ENCODE results near the gene MANBA.

Gene MANBA

GRCh38 chr4:102599886-102600285 lies 160.9 kb downstream of the MANBA start:
- Histone ChIP-seq H3K4me3 (ENCODE audit: low read depth, low read length) (no peak overlapping the region), H3K9me3 (ENCODE audit: control insufficient read depth, insufficient read depth, low read depth, low read length) (no peaks in the 10 kb centered on the region), H3K4me1 (ENCODE audit: control insufficient read depth, insufficient read depth, low read length) (no peaks in the 10 kb centered on the region), H3K36me3 (ENCODE audit: control insufficient read depth in 2 of 2, insufficient read depth in 1 of 2, low read length in 2 of 2) (peaks cover 0 to 46% of the 10 kb centered on the region in 2 experiments; a peak in 1 of 3 replicates), H3K27ac (ENCODE audit: extremely low read depth, low read depth, low read length) (no peak overlapping the region)
- CTCF ChIA-PET, result no interaction called here
- no peak for TF ChIP-seq ZNF518A (tag by site-specific recombination; conservative IDR thresholded peaks at IDR 0.05; ENCODE audit: low read depth)
- TF ChIP-seq ZNF148 (tag by site-specific recombination; IDR thresholded peaks at IDR 0.05; ENCODE audit: borderline replicate concordance), result no peak
- TF ChIP-seq ZNF830 (tag by site-specific recombination; IDR thresholded peaks at IDR 0.05; ENCODE audit: low read depth), result no peak
- TF ChIP-seq ZNF549 (tag by site-specific recombination; IDR thresholded peaks at IDR 0.05), result no peak
- no peak for TF ChIP-seq ZBTB6 (tag by site-specific recombination; IDR thresholded peaks at IDR 0.05)
- no peak for TF ChIP-seq ZNF785 (tag by site-specific recombination; IDR thresholded peaks at IDR 0.05)
- TF ChIP-seq KLF8 (tag by site-specific recombination; IDR thresholded peaks at IDR 0.05), result no peak
- POLR2A ChIA-PET, result no interaction called here

- POLR2A ChIA-PET, result no interaction called here
- Histone ChIP-seq H3K9me3 (ENCODE audit: control insufficient read depth, insufficient read depth, low read depth, low read length) (no peaks in the 10 kb centered on the region), H3K27ac (ENCODE audit: extremely low read depth, low read depth, low read length) (no peak overlapping the region), H3K4me1 (ENCODE audit: control insufficient read depth, insufficient read depth, low read length) (no peaks in the 10 kb centered on the region), H3K36me3 (ENCODE audit: control insufficient read depth in 2 of 2, insufficient read depth in 1 of 2, low read length in 2 of 2) (peaks cover 0 to 47% of the 10 kb centered on the region in 2 experiments; a peak in 1 of 3 replicates), H3K4me3 (ENCODE audit: low read depth, low read length) (no peak overlapping the region)
- CTCF ChIA-PET, result interaction anchor here (0.6 kb wide), 1 partner anchor 15 kb away, joined by 4 read pairs; no protein-coding TSS in a partner anchor
- TF ChIP-seq KLF16 (tag by site-specific recombination; IDR thresholded peaks at IDR 0.05) (no peak), ZNF518A (tag by site-specific recombination; conservative IDR thresholded peaks at IDR 0.05; ENCODE audit: low read depth) (no peak), ZNF610 (tag by site-specific recombination; IDR thresholded peaks at IDR 0.05; ENCODE audit: borderline replicate concordance) (no peak), ZNF416 (tag by site-specific recombination; IDR thresholded peaks at IDR 0.05) (no peak), MEIS1 (CRISPR knock-in tag; IDR thresholded peaks at IDR 0.05; ENCODE audit: borderline replicate concordance) (no peak), ZNF704 (tag by site-specific recombination; IDR thresholded peaks at IDR 0.05) (no peak), AEBP2 (tag by site-specific recombination; IDR thresholded peaks at IDR 0.05; ENCODE audit: borderline replicate concordance) (no peak), ZNF530 (tag by site-specific recombination; IDR thresholded peaks at IDR 0.05; ENCODE audit: low read depth) (no peak), WT1 (tag by site-specific recombination; IDR thresholded peaks at IDR 0.05) (no peak), SALL2 (tag by site-specific recombination; IDR thresholded peaks at IDR 0.05; ENCODE audit: borderline replicate concordance) (no peak), ZNF112 (tag by site-specific recombination; IDR thresholded peaks at IDR 0.05) (no peak), ZNF670 (tag by site-specific recombination; IDR thresholded peaks at IDR 0.05; ENCODE audit: low read depth) (no peak)
These were observed 161.3 kb downstream of the MANBA start for GRCh38 chr4:102599455-102599854.
